CMK (cell line): ENCODE results near the gene TRAF7.
"Not testable (repeated sequence)": the region's sequence is repeated elsewhere in the genome, so short reads cannot be mapped to it uniquely, and the experiment has no call there.

Experiments used
- DNase-seq: peaks from one replicate; pipeline ENCODE4 v3.0.0-alpha.2; 2010; ENCODE audit warnings: low read depth

TRAF7 gene

GRCh38 chr16:2122429-2122828 is 33.2 kb upstream of the TRAF7 start:
- DNase-seq = no peak

GRCh38 chr16:2122934-2123683 is 32.5 kb upstream of the TRAF7 start:
- not testable (repeated sequence) for DNase-seq

GRCh38 chr16:2123706-2124376 is 31.7 kb upstream of the TRAF7 start:
- DNase-seq = not testable (repeated sequence)

- not testable (repeated sequence) for DNase-seq
Observed at GRCh38 chr16:2124377-2124693, 31.2 kb upstream of the TRAF7 start.

GRCh38 chr16:2124694-2125444 is 30.7 kb upstream of the TRAF7 start:
- DNase-seq = not testable (repeated sequence)

GRCh38 chr16:2125609-2126008 is 30.0 kb upstream of the TRAF7 start:
- not testable (repeated sequence) for DNase-seq

GRCh38 chr16:2126161-2126743 is 29.3 kb upstream of the TRAF7 start:
- DNase-seq = not testable (repeated sequence)

- not testable (repeated sequence) for DNase-seq
Observed at GRCh38 chr16:2126928-2127556, 28.5 kb upstream of the TRAF7 start.

GRCh38 chr16:2127630-2128280 is 27.8 kb upstream of the TRAF7 start:
- not testable (repeated sequence) for DNase-seq

GRCh38 chr16:2129251-2129650 is 26.3 kb upstream of the TRAF7 start:
- DNase-seq = not testable (repeated sequence)

- not testable (repeated sequence) for DNase-seq
Observed at GRCh38 chr16:2129890-2130447, 25.6 kb upstream of the TRAF7 start.

- not testable (repeated sequence) for DNase-seq
Observed at GRCh38 chr16:2133797-2134196, 21.8 kb upstream of the TRAF7 start.

GRCh38 chr16:2135071-2135470 is 20.5 kb upstream of the TRAF7 start:
- DNase-seq = not testable (repeated sequence)

- peak; percentile 86 for DNase-seq
Observed at GRCh38 chr16:2135770-2136490, 19.7 kb upstream of the TRAF7 start, which contains the start of gene PKD1. PKD1 (minus strand) TSS chr16:2135898; CDS start chr16:2135689, 209 bp downstream.

- no peak for DNase-seq
Observed at GRCh38 chr16:2142942-2143877, 12.4 kb upstream of the TRAF7 start.

- DNase-seq = no peak
Observed at GRCh38 chr16:2143878-2144485, 11.6 kb upstream of the TRAF7 start.

- no peak for DNase-seq
Observed at GRCh38 chr16:2145843-2146242, 9.7 kb upstream of the TRAF7 start.

GRCh38 chr16:2147378-2147777 is 8.2 kb upstream of the TRAF7 start:
- DNase-seq = no peak
